Hepatocyte (in vitro differentiated cells): ENCODE results near the gene FGF4. TPM values are rescaled to one million over a fixed set of nuclear protein-coding genes. Genes with fewer than 3 reads are reported as not detected.

Source experiments
- DNase-seq: peaks from one replicate; pipeline ENCODE4 v3.0.0-alpha.2; 2016; ENCODE audit warnings: low spot score
- H2AFZ ChIP-seq: fragments of 200-600 bp; sonication (generic); 2 replicates; pipeline ENCODE4 v1.6.0; 2016; ENCODE audit warnings: antibody characterized with exemption, mild to moderate bottlenecking
- H3K27ac ChIP-seq: fragments of 200-600 bp; sonication (generic); 2 replicates; pipeline ENCODE4 v1.5.1; 2016; ENCODE audit warnings: mild to moderate bottlenecking
- H3K27me3 ChIP-seq: fragments of 200-600 bp; sonication (generic); 2 replicates; pipeline ENCODE4 v1.6.1; 2016
- H3K36me3 ChIP-seq: fragments of 200-600 bp; sonication (generic); replicated peaks from 2 replicates; pipeline ENCODE4 v1.5.1; 2016; ENCODE audit warnings: low read depth; ENCODE audit not compliant: insufficient read depth
- H3K4me1 ChIP-seq: fragments of 200-600 bp; sonication (generic); 2 replicates; pipeline ENCODE4 v1.5.1; 2016; ENCODE audit warnings: mild to moderate bottlenecking, moderate library complexity; ENCODE audit not compliant: insufficient read depth
- H3K4me2 ChIP-seq: fragments of 200-600 bp; sonication (generic); 2 replicates; pipeline ENCODE4 v1.6.0; 2016
- H3K4me3 ChIP-seq: fragments of 200-600 bp; sonication (generic); 2 replicates; pipeline ENCODE4 v1.5.1; 2016; ENCODE audit warnings: mild to moderate bottlenecking
- H3K79me2 ChIP-seq: fragments of 200-600 bp; sonication (generic); 2 replicates; pipeline ENCODE4 v1.6.0; 2017; ENCODE audit warnings: mild to moderate bottlenecking
- H3K9me2 ChIP-seq: fragments of 200-600 bp; sonication (generic); replicated peaks from 2 replicates; pipeline ENCODE4 v1.6.0; 2017; ENCODE audit warnings: mild to moderate bottlenecking; ENCODE audit not compliant: insufficient read depth
- H3K9me3 ChIP-seq: fragments of 200-600 bp; sonication (generic); 2 replicates; pipeline ENCODE4 v1.5.1; 2016; ENCODE audit warnings: low read depth, mild to moderate bottlenecking
- H4K20me1 ChIP-seq: fragments of 200-600 bp; sonication (generic); 2 replicates; pipeline ENCODE4 v1.6.0; 2016; ENCODE audit warnings: mild to moderate bottlenecking; ENCODE audit not compliant: insufficient read depth, poor library complexity, severe bottlenecking
- EZH2 ChIP-seq: fragments of 200-600 bp; sonication (generic); IDR thresholded peaks from 2 replicates; pipeline ENCODE4 v1.6.1; 2016; ENCODE audit warnings: antibody characterized with exemption, mild to moderate bottlenecking, borderline replicate concordance
- EZH2phosphoT487 ChIP-seq: fragments of 200-600 bp; sonication (generic); IDR thresholded peaks from one replicate; pipeline ENCODE4 v1.6.1; 2018; ENCODE audit warnings: antibody characterized with exemption, mild to moderate bottlenecking, low read depth, moderate library complexity; ENCODE audit not compliant: unreplicated experiment, severe bottlenecking
- WGBS: methylation state at CpG from one replicate; pipeline ENCODE4 v1.1.6; 2016; ENCODE audit warnings: low lambda C conversion rate; ENCODE audit errors: missing lambda C conversion rate; 5-methylcytosine and 5-hydroxymethylcytosine counted together
- polyA plus RNA-seq: library from polyadenylated mRNA; unstranded; fragments of >200 nt; fragmentation: Nextera tagmentation; extraction: Ambion mirVana; gene quantifications from 2 replicates; pipeline ENCODE4 v1.2.1, GENCODE V29; 2016
- total RNA-seq: library from RNA; depleted of rRNA; stranded (reverse); fragments of >200 nt; gene quantifications from 2 replicates; pipeline ENCODE4 v1.2.3, GENCODE V29; 2014
- TF ChIP-seq, protein P1 (sequence below): fragments of 200-600 bp; sonication (generic); IDR thresholded peaks from 2 replicates; pipeline ENCODE4 v1.5.1; 2016; ENCODE audit warnings: antibody characterized with exemption, mild to moderate bottlenecking; ENCODE audit not compliant: poor library complexity

Gene FGF4
- total and polyA plus RNA-seq, 2 experiments from 2014 or later: not detected

DNA sequence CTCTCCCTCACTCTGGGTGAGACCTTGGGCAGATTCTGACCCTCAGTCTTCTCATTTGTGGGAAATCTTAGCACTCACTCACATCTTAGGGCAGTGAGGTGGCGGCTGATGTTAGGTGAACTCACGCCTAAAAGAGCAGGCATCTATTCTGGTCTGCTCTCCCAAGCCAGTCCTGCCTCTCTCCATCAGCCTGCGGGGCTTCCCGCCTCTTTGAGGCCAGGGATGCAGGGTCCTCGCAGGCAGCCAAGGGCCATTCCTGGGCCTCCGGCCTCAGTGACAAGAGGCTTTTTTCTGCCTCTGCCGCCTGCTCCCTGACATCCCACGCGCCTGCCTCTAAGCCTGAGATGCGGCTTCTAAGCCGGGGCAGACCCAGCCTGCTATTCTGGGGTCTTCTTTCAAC is 13.8 kb upstream of the FGF4 start:
- WGBS: 95% methylated on average over 11 of the region's 11 CpGs
- no peaks in the 10 kb centered on the region for H3K4me1 ChIP-seq
- no peaks in the 10 kb centered on the region for H3K9me3 ChIP-seq
- TF ChIP-seq, protein P1, sequence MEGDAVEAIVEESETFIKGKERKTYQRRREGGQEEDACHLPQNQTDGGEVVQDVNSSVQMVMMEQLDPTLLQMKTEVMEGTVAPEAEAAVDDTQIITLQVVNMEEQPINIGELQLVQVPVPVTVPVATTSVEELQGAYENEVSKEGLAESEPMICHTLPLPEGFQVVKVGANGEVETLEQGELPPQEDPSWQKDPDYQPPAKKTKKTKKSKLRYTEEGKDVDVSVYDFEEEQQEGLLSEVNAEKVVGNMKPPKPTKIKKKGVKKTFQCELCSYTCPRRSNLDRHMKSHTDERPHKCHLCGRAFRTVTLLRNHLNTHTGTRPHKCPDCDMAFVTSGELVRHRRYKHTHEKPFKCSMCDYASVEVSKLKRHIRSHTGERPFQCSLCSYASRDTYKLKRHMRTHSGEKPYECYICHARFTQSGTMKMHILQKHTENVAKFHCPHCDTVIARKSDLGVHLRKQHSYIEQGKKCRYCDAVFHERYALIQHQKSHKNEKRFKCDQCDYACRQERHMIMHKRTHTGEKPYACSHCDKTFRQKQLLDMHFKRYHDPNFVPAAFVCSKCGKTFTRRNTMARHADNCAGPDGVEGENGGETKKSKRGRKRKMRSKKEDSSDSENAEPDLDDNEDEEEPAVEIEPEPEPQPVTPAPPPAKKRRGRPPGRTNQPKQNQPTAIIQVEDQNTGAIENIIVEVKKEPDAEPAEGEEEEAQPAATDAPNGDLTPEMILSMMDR: no peak
- TF ChIP-seq EZH2: no peak
- no peak for TF ChIP-seq EZH2phosphoT487
- no peaks in the 10 kb centered on the region for H3K36me3 ChIP-seq
- no peak for DNase-seq
- no peaks in the 10 kb centered on the region for H3K27me3 ChIP-seq
- H3K79me2 ChIP-seq: no peaks in the 10 kb centered on the region
- no peaks in the 10 kb centered on the region for H4K20me1 ChIP-seq
- H3K9me2 ChIP-seq: no peaks in the 10 kb centered on the region
- H3K4me3 ChIP-seq: no peak overlapping the region
- no peak overlapping the region for H3K4me2 ChIP-seq
- no peak overlapping the region for H2AFZ ChIP-seq
- no peak overlapping the region for H3K27ac ChIP-seq

DNA sequence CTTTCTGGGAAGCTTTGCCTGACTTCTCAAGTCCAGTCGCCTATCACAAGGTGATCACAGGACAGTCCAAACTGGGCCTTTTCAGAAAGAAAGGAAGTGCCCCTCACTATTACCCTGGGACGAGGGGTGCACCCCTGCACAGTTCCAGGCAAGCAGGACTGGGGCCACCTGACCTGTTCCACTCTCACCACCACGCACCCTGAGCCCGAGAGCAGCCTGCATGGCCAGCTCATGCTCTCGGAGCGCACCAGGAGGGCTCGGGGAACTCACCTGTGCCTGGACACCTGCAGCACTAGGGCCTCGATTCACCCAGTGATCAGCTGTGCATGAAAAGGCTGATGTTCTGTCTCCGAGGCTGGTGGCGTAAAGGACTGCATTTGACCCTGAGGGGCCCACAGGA is 12.8 kb upstream of the FGF4 start:
- no peaks in the 10 kb centered on the region for H3K79me2 ChIP-seq
- H3K4me3 ChIP-seq: no peak overlapping the region
- H2AFZ ChIP-seq: no peak overlapping the region
- no peaks in the 10 kb centered on the region for H4K20me1 ChIP-seq
- no peaks in the 10 kb centered on the region for H3K36me3 ChIP-seq
- TF ChIP-seq EZH2phosphoT487 (no peak), EZH2 (no peak)
- TF ChIP-seq, protein P1: no peak
- no peak for DNase-seq
- no peak overlapping the region for H3K4me2 ChIP-seq
- WGBS: 88% methylated on average over 10 of the region's 10 CpGs
- H3K9me3 ChIP-seq: no peaks in the 10 kb centered on the region
- H3K27me3 ChIP-seq: no peaks in the 10 kb centered on the region
- no peaks in the 10 kb centered on the region for H3K9me2 ChIP-seq
- no peaks in the 10 kb centered on the region for H3K4me1 ChIP-seq
- H3K27ac ChIP-seq: no peak overlapping the region

DNA sequence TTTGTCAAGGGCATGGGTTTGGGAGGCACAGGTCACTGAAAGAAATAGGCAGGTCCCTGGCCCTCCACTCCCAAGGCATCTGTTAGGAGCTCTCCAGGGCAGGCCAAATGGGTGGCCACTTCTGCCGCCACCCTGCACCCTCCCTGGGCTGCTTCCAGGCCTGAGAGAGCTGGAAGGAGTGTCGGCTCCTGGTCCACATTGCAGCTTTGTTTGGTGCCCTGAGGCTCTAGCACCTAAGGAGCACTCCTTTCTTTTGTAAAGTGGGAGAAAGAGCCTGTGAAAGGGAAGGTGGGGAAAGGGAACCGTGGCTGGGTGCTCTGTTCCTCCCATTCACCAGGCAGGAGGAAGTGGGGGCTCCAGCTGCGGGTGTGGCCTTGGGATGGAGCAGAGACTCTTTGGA is 12.3 kb upstream of the FGF4 start:
- TF ChIP-seq, protein P1: no peak
- TF ChIP-seq EZH2 (no peak), EZH2phosphoT487 (no peak)
- H3K4me2 ChIP-seq: no peak overlapping the region
- no peaks in the 10 kb centered on the region for H3K4me1 ChIP-seq
- H3K79me2 ChIP-seq: no peaks in the 10 kb centered on the region
- no peak overlapping the region for H2AFZ ChIP-seq
- H3K9me2 ChIP-seq: no peaks in the 10 kb centered on the region
- no peaks in the 10 kb centered on the region for H4K20me1 ChIP-seq
- no peak overlapping the region for H3K27ac ChIP-seq
- H3K9me3 ChIP-seq: no peaks in the 10 kb centered on the region
- no peaks in the 10 kb centered on the region for H3K36me3 ChIP-seq
- H3K4me3 ChIP-seq: no peak overlapping the region
- WGBS: 56% methylated on average over 4 of the region's 4 CpGs
- no peak for DNase-seq
- no peaks in the 10 kb centered on the region for H3K27me3 ChIP-seq

DNA sequence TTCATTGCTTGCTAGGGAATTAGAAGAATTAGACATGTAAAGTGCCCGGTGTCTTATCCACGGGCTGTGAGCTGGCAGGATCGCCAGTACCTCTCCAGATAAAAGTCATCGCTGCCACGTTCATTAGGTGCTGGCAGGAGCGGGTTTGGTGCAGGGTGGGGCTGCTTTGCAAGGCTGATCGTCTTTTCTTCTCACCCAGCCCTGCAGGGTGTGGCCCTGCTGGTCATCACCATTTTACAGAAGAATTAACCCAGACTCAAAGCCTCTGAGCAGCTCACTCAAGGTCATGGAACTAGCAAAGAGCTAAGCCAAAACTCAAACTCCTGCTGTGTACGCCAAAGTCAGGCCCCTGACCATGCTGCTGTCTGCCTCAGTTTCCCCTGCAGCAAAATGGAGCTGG is 6.1 kb upstream of the FGF4 start:
- H3K36me3 ChIP-seq: no peaks in the 10 kb centered on the region
- H3K4me2 ChIP-seq: no peak overlapping the region
- no peaks in the 10 kb centered on the region for H4K20me1 ChIP-seq
- no peak for DNase-seq
- H3K4me1 ChIP-seq: no peaks in the 10 kb centered on the region
- WGBS: 86% methylated on average over 8 of the region's 8 CpGs
- H3K27me3 ChIP-seq: peaks cover 19% of the 10 kb centered on the region
- no peak overlapping the region for H3K4me3 ChIP-seq
- H3K79me2 ChIP-seq: no peaks in the 10 kb centered on the region
- no peak overlapping the region for H3K27ac ChIP-seq
- H3K9me2 ChIP-seq: no peaks in the 10 kb centered on the region
- no peaks in the 10 kb centered on the region for H3K9me3 ChIP-seq
- no peak overlapping the region for H2AFZ ChIP-seq
- TF ChIP-seq EZH2phosphoT487: no peak
- TF ChIP-seq EZH2: no peak
- TF ChIP-seq, protein P1: no peak
